ENCODE results near the gene RHEB. TPM values are rescaled to one million over a fixed set of nuclear protein-coding genes. Genes with fewer than 3 reads are reported as not detected.

RHEB gene
- total and polyA plus RNA-seq, 11 donors = 81.4 to 155 (median 106) TPM

- TF ChIP-seq POLR2A (IDR thresholded peaks at IDR 0.05) (no peak), CTCF (IDR thresholded peaks at IDR 0.05) (no peak)
- intact Hi-C loops (cut with DNase I) = no loop called here
- ATAC-seq (peak in 2 of 4 donors; percentile 43), DNase-seq (no peak)
- WGBS, 4 donors = 29 to 42% (median 31%) methylated on average over 2 of the region's 2 CpGs
- H3K27me3 ChIP-seq = no peaks in the 10 kb centered on the region
- peaks cover 0 to 63% (median 48%) of the 10 kb centered on the region in 9 donors for H3K36me3 ChIP-seq
- H3K4me3 ChIP-seq = no peak overlapping the region
- H3K4me1 ChIP-seq = peaks cover 0 to 85% (median 46%) of the 10 kb centered on the region in 12 donors
- no peaks in the 10 kb centered on the region for H3K9me3 ChIP-seq
- peak overlapping the region in 5 of 12 donors; percentile 16 to 45 (median 22) for H3K27ac ChIP-seq
Observed at GRCh38 chr7:151489498-151489897, 30.2 kb downstream of the RHEB start.

GRCh38 chr7:151488096-151488495, 31.6 kb downstream of the RHEB start:
- Histone ChIP-seq H3K36me3 (peaks cover 0 to 77% (median 62%) of the 10 kb centered on the region in 9 donors), H3K27me3 (no peaks in the 10 kb centered on the region), H3K9me3 (no peaks in the 10 kb centered on the region), H3K27ac (no peak overlapping the region), H3K4me3 (no peak overlapping the region), H3K4me1 (peaks cover 0 to 84% (median 40%) of the 10 kb centered on the region in 12 donors)
- DNase-seq = no peak
- ATAC-seq = no peak
- intact Hi-C loops (cut with DNase I) = no loop called here
- TF ChIP-seq POLR2A (IDR thresholded peaks at IDR 0.05) = no peak
- no peak for TF ChIP-seq CTCF (IDR thresholded peaks at IDR 0.05)

- no peak overlapping the region for H3K4me3 ChIP-seq
- peaks cover 0 to 87% (median 40%) of the 10 kb centered on the region in 12 donors for H3K4me1 ChIP-seq
- TF ChIP-seq POLR2A (IDR thresholded peaks at IDR 0.05) (no peak), CTCF (IDR thresholded peaks at IDR 0.05) (no peak)
- peaks cover 0 to 86% (median 70%) of the 10 kb centered on the region in 9 donors for H3K36me3 ChIP-seq
- no peak overlapping the region for H3K27ac ChIP-seq
- intact Hi-C loops (cut with DNase I) = no loop called here
- no peak for ATAC-seq
- H3K9me3 ChIP-seq = no peaks in the 10 kb centered on the region
- DNase-seq = no peak
- WGBS, 4 donors = 69 to 96% (median 85%) methylated on average over 2 of the region's 2 CpGs
- no peaks in the 10 kb centered on the region for H3K27me3 ChIP-seq
Observed at GRCh38 chr7:151487228-151487627, 32.5 kb downstream of the RHEB start.

- intact Hi-C loops (cut with DNase I) = no loop called here
- WGBS, 4 donors = 88 to 93% (median 90%) methylated on average over 3 of the region's 3 CpGs
- H3K4me3 ChIP-seq = no peak overlapping the region
- H3K4me1 ChIP-seq = peaks cover 0 to 91% (median 41%) of the 10 kb centered on the region in 12 donors
- H3K9me3 ChIP-seq = no peaks in the 10 kb centered on the region
- no peaks in the 10 kb centered on the region for H3K27me3 ChIP-seq
- DNase-seq (no peak), ATAC-seq (no peak)
- no peak for TF ChIP-seq CTCF (IDR thresholded peaks at IDR 0.05)
- TF ChIP-seq POLR2A (IDR thresholded peaks at IDR 0.05) = no peak
- H3K27ac ChIP-seq = peak overlapping the region in 1 of 12 donors; percentile 7
- peaks cover 0 to 96% (median 74%) of the 10 kb centered on the region in 9 donors for H3K36me3 ChIP-seq
Observed at GRCh38 chr7:151486074-151486473, 33.6 kb downstream of the RHEB start.

All from heart left ventricle (tissue), 16 donors.